Esophagus squamous epithelium (tissue), 5 donors: Measurements from ENCODE around the gene OTOG. TPM values are rescaled to one million over a fixed set of nuclear protein-coding genes. Genes with fewer than 3 reads are reported as not detected.

Experiments used
- DNase-seq: peaks from one replicate; lab custom pipeline; 2025; lab: John Stamatoyannopoulos, UW
- H3K27ac ChIP-seq, 4 donors: fragments of 200-600 bp; sonication (generic); one replicate each; pipeline ENCODE4 v1.5.1; 2016 to 2019; ENCODE audit warnings: mild to moderate bottlenecking in 1 of 4
- H3K27me3 ChIP-seq, 4 donors: fragments of 200-600 bp; sonication (generic); 1 replicate in 3 of 4; 2 replicates in 1 of 4; pipeline versions ENCODE4 v1.5.1 to v1.6.0; 2017 to 2021; ENCODE audit warnings: antibody characterized with exemption in 1 of 4
- H3K36me3 ChIP-seq, 3 donors: fragments of 200-600 bp; sonication (generic); one replicate each; pipeline ENCODE4 v1.5.1; 2016 to 2019
- H3K4me1 ChIP-seq, 3 donors: fragments of 200-600 bp; sonication (generic); one replicate each; pipeline ENCODE4 v1.5.1; 2017 to 2019
- H3K4me3 ChIP-seq, 4 donors: fragments of 200-600 bp; sonication (generic); 1 replicate in 3 of 4; 2 replicates in 1 of 4; pipeline ENCODE4 v1.5.1; 2016 to 2019; ENCODE audit warnings: mild to moderate bottlenecking in 2 of 4, moderate library complexity in 1 of 4
- H3K9me3 ChIP-seq, 3 donors: fragments of 200-600 bp; sonication (generic); one replicate each; pipeline ENCODE4 v1.5.1; 2016 to 2019
- CTCF ChIP-seq, 6 experiments: fragments of 450-650 bp in 4 of 6; fragments of 200-600 bp in 2 of 6; sonication (generic) in 2 of 6; IDR thresholded peaks; one replicate each; pipeline ENCODE4 v1.5.1; 2016 to 2019; ENCODE audit warnings: antibody characterized with exemption in 6 of 6, mild to moderate bottlenecking in 4 of 6, moderate library complexity in 4 of 6
- POLR2A ChIP-seq, 4 donors: fragments of 450-650 bp; IDR thresholded peaks; one replicate each; pipeline ENCODE4 v1.6.1; 2017; ENCODE audit warnings: antibody characterized with exemption in 4 of 4, mild to moderate bottlenecking in 4 of 4, moderate library complexity in 3 of 4
- WGBS, 2 donors: methylation state at CpG; one replicate each; pipeline ENCODE4 v1.1.5; 2018; 5-methylcytosine and 5-hydroxymethylcytosine counted together
- intact Hi-C: fragments of 100-400 bp; cut with DNase I; formaldehyde crosslinking; loops from one replicate; pipeline ENCODE4 v1.15.0; 2022
- total RNA-seq, 4 donors: library from RNA; depleted of rRNA; stranded (reverse); fragments of >200 nt; gene quantifications; one replicate each; pipeline ENCODE4 v1.1.0, GENCODE V29; 2016
- donor health status: DM: yes; HTN: yes; CAD: no.

Gene OTOG
- total RNA-seq, 4 donors from 2014 or later: not detected

- Histone ChIP-seq H3K27me3 (peaks cover 0 to 28% (median 0%) of the 10 kb centered on the region in 4 donors), H3K27ac (no peak overlapping the region), H3K36me3 (no peaks in the 10 kb centered on the region), H3K4me1 (no peaks in the 10 kb centered on the region), H3K4me3 (no peak overlapping the region), H3K9me3 (no peaks in the 10 kb centered on the region)
- no peak for DNase-seq
- TF ChIP-seq POLR2A (IDR thresholded peaks at IDR 0.05) (no peak), CTCF (IDR thresholded peaks at IDR 0.05) (no peak)
- WGBS, 2 donors: 75% methylated on average over 12 of the region's 12 CpGs; no CpG with 5 or more reads in 1 of the 2 donors
- intact Hi-C loops: no loop called here
Measured at GRCh38 chr11:17611049-17611448, 64.0 kb downstream of the OTOG start.

GRCh38 chr11:17611503-17612220, 64.6 kb downstream of the OTOG start:
- WGBS, 2 donors: 86 to 88% methylated on average over 5 of the region's 13 CpGs
- intact Hi-C loops: no loop called here
- no peak overlapping the region for H3K27ac ChIP-seq
- no peak overlapping the region for H3K4me3 ChIP-seq
- H3K36me3 ChIP-seq: no peaks in the 10 kb centered on the region
- peaks cover 0 to 28% (median 0%) of the 10 kb centered on the region in 4 donors for H3K27me3 ChIP-seq
- H3K4me1 ChIP-seq: no peaks in the 10 kb centered on the region
- DNase-seq: no peak
- H3K9me3 ChIP-seq: no peaks in the 10 kb centered on the region
- TF ChIP-seq POLR2A (IDR thresholded peaks at IDR 0.05) (no peak), CTCF (IDR thresholded peaks at IDR 0.05) (no peak)

GRCh38 chr11:17612221-17613188, 65.4 kb downstream of the OTOG start:
- intact Hi-C loops: no loop called here
- 75 to 82% methylated on average over 9 to 15 of the region's 18 CpGs for WGBS, 2 donors
- no peak for DNase-seq
- no peak overlapping the region for H3K27ac ChIP-seq
- TF ChIP-seq POLR2A (IDR thresholded peaks at IDR 0.05) (no peak), CTCF (IDR thresholded peaks at IDR 0.05) (no peak)
- no peak overlapping the region for H3K4me3 ChIP-seq
- no peaks in the 10 kb centered on the region for H3K9me3 ChIP-seq
- peaks cover 0 to 24% (median 0%) of the 10 kb centered on the region in 4 donors for H3K27me3 ChIP-seq
- no peaks in the 10 kb centered on the region for H3K4me1 ChIP-seq
- no peaks in the 10 kb centered on the region for H3K36me3 ChIP-seq

- H3K27me3 ChIP-seq: peaks cover 0 to 16% (median 0%) of the 10 kb centered on the region in 4 donors
- no peak for DNase-seq
- H3K36me3 ChIP-seq: no peaks in the 10 kb centered on the region
- H3K4me3 ChIP-seq: no peak overlapping the region
- 70 to 80% methylated on average over 1 to 5 of the region's 5 CpGs for WGBS, 2 donors
- intact Hi-C loops: no loop called here
- H3K9me3 ChIP-seq: no peaks in the 10 kb centered on the region
- no peak overlapping the region for H3K27ac ChIP-seq
- no peaks in the 10 kb centered on the region for H3K4me1 ChIP-seq
- TF ChIP-seq POLR2A (IDR thresholded peaks at IDR 0.05) (no peak), CTCF (IDR thresholded peaks at IDR 0.05) (no peak)
Measured at GRCh38 chr11:17613428-17613962, 66.4 kb downstream of the OTOG start.
